HepG2 (cell line): ENCODE measurements around the gene PIP4K2C. TPM values are rescaled to one million over a fixed set of nuclear protein-coding genes. Genes with fewer than 3 reads are reported as not detected.
A peak's percentile ranks its signal among the peaks of the same experiment; 100 is the strongest.

Experiments
- ATAC-seq: fragments of 200-7000 bp; cut with Tn5 transposase; 3 replicates; pipeline ENCODE4 v1.9.1; 2020; ENCODE audit warnings: mild to moderate bottlenecking, moderate library complexity
- BruUV-seq: library from RNA; stranded (reverse); fragments of 400-500 nt; replicated peaks from 2 replicates; lab custom pipeline; 2021; lab: Mats Ljungman, UMichigan
- CTCF ChIA-PET: fragments of 300-600 bp; formaldehyde crosslinking; extraction: SDS; loops from one replicate; lab custom pipeline; 2021; ENCODE audit warnings: low total read pairs, inconsistent platforms, low intra/inter-chr PET ratio; lab: Yijun Ruan, JAX
- POLR2A ChIA-PET: fragments of 350-600 bp; sonication (Branson Sonifier 250); formaldehyde crosslinking; loops from one replicate; lab custom pipeline; 2020; ENCODE audit warnings: antibody characterized with exemption, inconsistent platforms; lab: Yijun Ruan, JAX
- DNase-seq: peaks from one replicate; pipeline ENCODE4 v3.0.0-alpha.2; 2015; ENCODE audit warnings: low spot score
- FAIRE-seq: peaks from 3 replicates; lab custom pipeline; 2011; peaks lifted over from hg19 to GRCh38; lab: Jason Lieb, UNC
- H2AFZ ChIP-seq: one replicate; pipeline ENCODE4 v1.6.1; 2011; ENCODE audit warnings: low read length, inconsistent platforms
- H3K27ac ChIP-seq: fragments of 300-600 bp; 3 replicates; pipeline ENCODE4 v1.8.0; 2011; ENCODE audit warnings: mixed run types, mild to moderate bottlenecking, mixed read lengths, low read length, inconsistent platforms; ENCODE audit not compliant: insufficient read depth; ENCODE audit errors: extremely low read length
- H3K27me3 ChIP-seq, 2 experiments: fragments of 200-600 bp in 1 of 2; 2 replicates in 1 of 2; 3 replicates in 1 of 2; pipeline versions ENCODE4 v1.6.0 to v1.8.0; 2011; ENCODE audit warnings: low read length in 2 of 2, mild to moderate bottlenecking in 2 of 2, moderate library complexity in 2 of 2, inconsistent platforms in 1 of 2; ENCODE audit not compliant: insufficient read depth in 2 of 2, control insufficient read depth in 1 of 2
- H3K36me3 ChIP-seq, 2 experiments: fragments of 200-600 bp in 1 of 2; replicated peaks in 1 of 2; 2 replicates in 1 of 2; 3 replicates in 1 of 2; pipeline versions ENCODE4 v1.5.1 to v1.8.0; 2011; ENCODE audit warnings: low read length in 2 of 2, inconsistent platforms in 1 of 2; ENCODE audit not compliant: insufficient read depth in 2 of 2, control insufficient read depth in 1 of 2
- H3K4me1 ChIP-seq: 2 replicates; pipeline ENCODE4 v1.5.1; 2012; ENCODE audit warnings: low read length, inconsistent platforms; ENCODE audit not compliant: insufficient read depth
- H3K4me2 ChIP-seq: 2 replicates; pipeline ENCODE4 v1.6.0; 2011; ENCODE audit warnings: low read depth, low read length, inconsistent platforms
- H3K4me3 ChIP-seq, 3 experiments: fragments of 200-600 bp in 1 of 3; sonication (generic), shearing (Covaris generic) in 1 of 3; replicated peaks in 1 of 3; 2 replicates each; pipeline ENCODE4 v1.5.1; 2011 to 2016; ENCODE audit warnings: low read length in 3 of 3, inconsistent platforms in 2 of 3, low read depth in 2 of 3, mild to moderate bottlenecking in 2 of 3, control low read depth in 1 of 3, mixed read lengths in 1 of 3; ENCODE audit not compliant: insufficient read depth in 1 of 3
- H3K79me2 ChIP-seq: one replicate; pipeline ENCODE4 v1.6.1; 2011; ENCODE audit warnings: low read length, inconsistent platforms; ENCODE audit not compliant: insufficient read depth
- H3K9ac ChIP-seq: 2 replicates; pipeline ENCODE4 v1.6.0; 2011; ENCODE audit warnings: mild to moderate bottlenecking, low read depth, low read length, inconsistent platforms; ENCODE audit not compliant: insufficient read depth
- H3K9me3 ChIP-seq: 2 replicates; pipeline ENCODE4 v1.5.1; 2012; ENCODE audit warnings: mild to moderate bottlenecking, low read length
- H4K20me1 ChIP-seq: 2 replicates; pipeline ENCODE4 v1.6.0; 2011; ENCODE audit warnings: inconsistent platforms, mild to moderate bottlenecking, low read length, moderate library complexity; ENCODE audit not compliant: insufficient read depth
- CBX2 ChIP-seq, 2 experiments: fragments of 200-600 bp in 1 of 2; sonication (generic); formaldehyde crosslinking in 1 of 2; IDR thresholded peaks; 2 replicates each; pipeline versions ENCODE4 v1.7.0 to v1.8.1; 2018 to 2022; ENCODE audit warnings: low read depth in 2 of 2, low read length in 1 of 2, mild to moderate bottlenecking in 1 of 2, missing genetic modification reagents in 1 of 2
- EED ChIP-seq: sonication (generic); formaldehyde crosslinking; IDR thresholded peaks from 2 replicates; pipeline ENCODE4 v1.5.0; 2020; ENCODE audit warnings: mild to moderate bottlenecking, missing genetic modification reagents
- GTF2F1 ChIP-seq: fragments of 150-350 bp; IDR thresholded peaks from 2 replicates; pipeline ENCODE4 v1.6.1; 2014; ENCODE audit warnings: low read length
- ISL2 ChIP-seq: sonication (generic); formaldehyde crosslinking; IDR thresholded peaks from 2 replicates; pipeline ENCODE4 v1.5.0; 2020; ENCODE audit warnings: missing genetic modification reagents
- MEF2D ChIP-seq: sonication (generic); formaldehyde crosslinking; IDR thresholded peaks from 2 replicates; pipeline ENCODE4 v1.5.1; 2020; ENCODE audit warnings: mild to moderate bottlenecking, missing genetic modification reagents
- PHB2 ChIP-seq: fragments of 450-650 bp; IDR thresholded peaks from 2 replicates; pipeline ENCODE4 v1.6.1; 2018; ENCODE audit not compliant: partially characterized antibody
- SMAD9 ChIP-seq: sonication (generic); formaldehyde crosslinking; IDR thresholded peaks from 2 replicates; pipeline ENCODE4 v1.5.1; 2020; ENCODE audit warnings: mild to moderate bottlenecking, missing genetic modification reagents
- ZNF747 ChIP-seq: sonication (generic); formaldehyde crosslinking; IDR thresholded peaks from 2 replicates; pipeline ENCODE4 v1.8.1; 2023; ENCODE audit warnings: missing genetic modification reagents, mild to moderate bottlenecking, borderline replicate concordance
- WGBS: methylation state at CpG from one replicate; pipeline ENCODE4 v1.1.6; 2017; ENCODE audit warnings: low lambda C conversion rate; 5-methylcytosine and 5-hydroxymethylcytosine counted together
- in situ Hi-C: cut with HindIII; loops from 2 replicates; pipeline ENCODE4 v1.10.0; 2017; ENCODE audit warnings: low pct_unique_long_range_greater_than_20kb; ENCODE audit not compliant: extremely low pct_ligation_motif_present
- intact Hi-C: fragments of 100-400 bp; cut with micrococcal nuclease; formaldehyde crosslinking; loops from one replicate; pipeline ENCODE4 v1.10.0; 2022; ENCODE audit not compliant: unreplicated experiment
- polyA plus RNA-seq, 8 experiments: library from polyadenylated mRNA; depleted of rRNA in 3 of 8; stranded (reverse) in 7 of 8; unstranded in 1 of 8; fragments of >200 nt; fragmentation: Illumina TruSeq in 4 of 8; extraction: Trizol in 4 of 8; gene quantifications; 2 replicates each; pipeline versions ENCODE4 v1.2.1 to v1.2.3, GENCODE V29; 2011 to 2016; ENCODE audit warnings: low read depth in 4 of 8, missing spikeins in 1 of 8, mixed read lengths in 1 of 8; ENCODE audit not compliant: insufficient read depth in 1 of 8
- total RNA-seq, 5 experiments: library from RNA; depleted of rRNA; stranded (reverse); fragments of >200 nt; fragmentation: Illumina TruSeq; extraction: Trizol; gene quantifications; 2 replicates each; pipeline ENCODE4 v1.2.3, GENCODE V29; 2016; ENCODE audit warnings: low read depth in 1 of 5

PIP4K2C gene
- total and polyA plus RNA-seq, 2 of the 13 experiments (the other 11 are each of a cell fraction or from before 2014, with no cell fraction given), result 23.3 to 26.4 TPM

GRCh38 chr12:57605811-57606311, 14.9 kb downstream of the PIP4K2C start:
- DNase-seq (no peak), ATAC-seq (no peak), FAIRE-seq (no peak)
- ChIA-PET POLR2A (interaction anchor here (1.4 to 5.4 kb wide), 3 partner anchors 14 to 87 kb away, joined by 3 to 26 read pairs (median 7); partner anchors contain the start of gene PIP4K2C), CTCF (no interaction called here)
- TF ChIP-seq PHB2 (no peak), SMAD9 (CRISPR knock-in tag) (no peak), MEF2D (no peak), GTF2F1 (no peak), CBX2 (IDR thresholded peaks at IDR 0.05; ENCODE audit: low read depth, low read length) (no peak), CBX2 (CRISPR knock-in tag; IDR thresholded peaks at IDR 0.05; ENCODE audit: low read depth) (no peak), ZNF747 (CRISPR knock-in tag) (no peak), ISL2 (CRISPR knock-in tag) (no peak)
- Histone ChIP-seq H3K4me2 (peak overlapping the region; percentile 92), H4K20me1 (no peaks in the 10 kb centered on the region; the same call in 1 of the 2 replicates), H3K4me3 (0 out of 6 replicates have a peak overlapping the region, but pooled peaks of 1 of the 3 experiments have one; percentile 84), H3K9ac (no peak overlapping the region), H3K27ac (no peak overlapping the region), H3K4me1 (peaks cover 35% of the 10 kb centered on the region), H3K9me3 (no peaks in the 10 kb centered on the region), H3K36me3 (peaks cover 2 to 8% of the 10 kb centered on the region in 2 experiments; a peak in 3 of 5 replicates), H2AFZ (no peak overlapping the region), H3K79me2 (no peaks in the 10 kb centered on the region), H3K27me3 (peaks cover 0 to 21% of the 10 kb centered on the region in 2 experiments; a peak in 1 of 5 replicates)
- no TSS peak for BruUV-seq
- WGBS, result 79% methylated on average over 4 of the region's 4 CpGs
- intact Hi-C loops, result no loop called here
- in situ Hi-C loops, result no loop called here

GRCh38 chr12:57606399-57606798, 15.4 kb downstream of the PIP4K2C start:
- Histone ChIP-seq H3K4me2 (no peak overlapping the region), H4K20me1 (no peaks in the 10 kb centered on the region; the same call in 1 of the 2 replicates), H3K9ac (no peak overlapping the region), H3K4me1 (peaks cover 38% of the 10 kb centered on the region), H2AFZ (no peak overlapping the region), H3K27me3 (peaks cover 0 to 22% of the 10 kb centered on the region in 2 experiments; a peak in 2 of 5 replicates), H3K9me3 (no peaks in the 10 kb centered on the region), H3K36me3 (peaks cover 2 to 7% of the 10 kb centered on the region in 2 experiments; a peak in 2 of 5 replicates), H3K4me3 (no peak overlapping the region), H3K79me2 (no peaks in the 10 kb centered on the region), H3K27ac (no peak overlapping the region)
- no TSS peak for BruUV-seq
- no peak for TF ChIP-seq EED (CRISPR knock-in tag)
- intact Hi-C loops (no loop called here), in situ Hi-C loops (no loop called here)
- POLR2A ChIA-PET, result interaction anchor here (1.8 to 5.4 kb wide), 2 partner anchors 15 to 30 kb away, joined by 7 to 26 read pairs; partner anchors contain the start of gene PIP4K2C
- ATAC-seq (no peak), DNase-seq (no peak), FAIRE-seq (no peak)
- CTCF ChIA-PET, result no interaction called here
- 69% methylated on average over 2 of the region's 2 CpGs for WGBS
